GM21526 (cell line): Measurements from ENCODE around the gene ABCC11.

ENCODE experiments used
- ATAC-seq: cut with Tn5 transposase; IDR thresholded peaks from one replicate; pipeline ENCODE4 v1.9.1; 2021; ENCODE audit warnings: moderate library complexity; ENCODE audit not compliant: unreplicated experiment, low FRiP score

The ABCC11 gene

GRCh38 chr16:48136547-48137360 is 110.6 kb downstream of the ABCC11 start:
- no peak for ATAC-seq

- no peak for ATAC-seq
Observed at GRCh38 chr16:48133455-48134211, 113.7 kb downstream of the ABCC11 start.

- no peak for ATAC-seq
Observed at GRCh38 chr16:48132696-48133095, 114.6 kb downstream of the ABCC11 start.

GRCh38 chr16:48131201-48131935 is 116.0 kb downstream of the ABCC11 start:
- ATAC-seq = no peak

- no peak for ATAC-seq
Observed at GRCh38 chr16:48129926-48130325, 117.4 kb downstream of the ABCC11 start.

- ATAC-seq = no peak
Observed at GRCh38 chr16:48128769-48129168, 118.6 kb downstream of the ABCC11 start.

GRCh38 chr16:48126801-48127644 is 120.3 kb downstream of the ABCC11 start:
- no peak for ATAC-seq

- ATAC-seq = no peak
Observed at GRCh38 chr16:48125888-48126287, 121.5 kb downstream of the ABCC11 start.

GRCh38 chr16:48124266-48124665 is 123.1 kb downstream of the ABCC11 start:
- no peak for ATAC-seq

- ATAC-seq = peak; percentile 66
Observed at GRCh38 chr16:48123104-48123788, 124.1 kb downstream of the ABCC11 start.

GRCh38 chr16:48121276-48121675 is 126.1 kb downstream of the ABCC11 start:
- no peak for ATAC-seq

- ATAC-seq = no peak
Observed at GRCh38 chr16:48118841-48119240, 128.5 kb downstream of the ABCC11 start.

GRCh38 chr16:48117217-48118105 is 129.9 kb downstream of the ABCC11 start:
- ATAC-seq = peak; percentile 70
